ENCODE measurements around the gene BCL2L12.

BCL2L12 gene

DNA sequence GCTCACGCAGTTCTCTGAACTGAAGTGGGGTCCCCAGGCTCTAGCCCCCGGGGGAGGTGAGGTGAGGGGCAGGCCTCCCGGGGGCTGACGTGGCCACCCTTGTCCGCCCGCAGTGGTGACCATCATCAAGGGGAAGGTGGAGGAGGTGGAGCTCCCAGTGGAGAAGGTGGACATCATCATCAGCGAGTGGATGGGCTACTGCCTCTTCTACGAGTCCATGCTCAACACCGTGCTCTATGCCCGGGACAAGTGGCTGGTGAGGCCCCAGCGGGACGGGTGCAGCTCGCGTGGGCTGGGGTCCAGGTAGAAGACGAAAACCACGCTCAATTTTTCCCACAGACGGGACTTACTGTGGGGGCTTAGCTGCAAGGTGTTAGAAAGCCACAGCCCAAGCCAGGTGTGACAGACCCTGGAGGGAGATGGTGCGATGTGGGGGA is 18.1 kb downstream of the BCL2L12 start:
- no peak for TF ChIP-seq EZH2phosphoT487 (conservative IDR thresholded peaks at IDR 0.05; ENCODE audit: low read length)
- peaks cover 6% of the 10 kb centered on the region for H3F3A ChIP-seq (ENCODE audit: insufficient read depth)
- peaks cover 19% of the 10 kb centered on the region for H3K36me3 ChIP-seq (ENCODE audit: low read length)
- peaks cover 32% of the 10 kb centered on the region for H3K79me2 ChIP-seq (ENCODE audit: insufficient read depth, low read length)
- H3K9ac ChIP-seq (ENCODE audit: low read length), result no peak overlapping the region
- H3K9me2 ChIP-seq (replicated peaks; ENCODE audit: insufficient read depth, low read length), result no peaks in the 10 kb centered on the region
- no peaks in the 10 kb centered on the region for H3K9me3 ChIP-seq (ENCODE audit: insufficient read depth, low read length)
- peaks cover 10% of the 10 kb centered on the region; the same call in 1 of the 2 replicates for H4K20me1 ChIP-seq (ENCODE audit: low read depth, low read length)
- no peak overlapping the region for H2AFZ ChIP-seq (ENCODE audit: low read depth, low read length, severe bottlenecking)
- H3K4me3 ChIP-seq (ENCODE audit: insufficient read depth, low read length, poor library complexity, severe bottlenecking), result no peak overlapping the region
- H3K4me2 ChIP-seq (ENCODE audit: low read depth, low read length, poor library complexity, severe bottlenecking), result no peak overlapping the region
- no peak overlapping the region for H3K27ac ChIP-seq (ENCODE audit: low read depth, low read length)
- H3K27me3 ChIP-seq (ENCODE audit: low read length), result no peaks in the 10 kb centered on the region

DNA sequence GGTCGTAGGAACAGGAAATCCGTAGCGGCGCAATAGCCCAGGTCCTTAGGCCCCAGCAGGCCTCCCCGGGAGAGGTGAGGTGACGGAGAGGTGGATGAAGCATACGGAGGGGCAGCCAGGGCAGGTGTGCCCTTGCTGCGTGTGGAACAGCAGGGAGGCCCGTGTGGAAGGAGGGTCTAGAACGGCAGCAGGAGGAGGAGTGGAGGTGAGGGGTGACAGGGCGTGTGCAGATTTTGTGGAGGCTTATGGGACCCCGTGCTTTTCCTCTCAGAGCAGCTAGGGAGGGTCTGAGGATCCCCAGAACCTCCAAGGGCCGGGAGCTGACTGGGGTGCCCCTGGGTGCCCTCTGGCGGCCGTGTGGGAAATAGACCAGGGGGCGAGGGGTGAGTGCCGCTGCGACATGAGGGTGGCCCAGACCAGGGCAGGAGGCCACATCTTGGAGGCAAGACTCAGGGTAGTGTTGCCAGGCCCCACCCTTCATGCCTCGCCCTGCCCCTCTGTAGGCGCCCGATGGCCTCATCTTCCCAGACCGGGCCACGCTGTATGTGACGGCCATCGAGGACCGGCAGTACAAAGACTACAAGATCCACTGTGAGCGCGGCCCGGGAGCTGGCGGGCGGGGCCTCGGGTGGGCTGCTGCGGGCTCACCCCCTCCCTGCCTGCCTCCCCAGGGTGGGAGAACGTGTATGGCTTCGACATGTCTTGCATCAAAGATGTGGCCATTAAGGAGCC is 18.7 kb downstream of the BCL2L12 start:
- no peaks in the 10 kb centered on the region for H3K9me3 ChIP-seq (ENCODE audit: insufficient read depth, low read length)
- no peaks in the 10 kb centered on the region for H3K9me2 ChIP-seq (replicated peaks; ENCODE audit: insufficient read depth, low read length)
- H3K4me3 ChIP-seq (ENCODE audit: insufficient read depth, low read length, poor library complexity, severe bottlenecking), result no peak overlapping the region
- no peak overlapping the region for H2AFZ ChIP-seq (ENCODE audit: low read depth, low read length, severe bottlenecking)
- H3K36me3 ChIP-seq (ENCODE audit: low read length), result peaks cover 19% of the 10 kb centered on the region
- no peak overlapping the region for H3K4me2 ChIP-seq (ENCODE audit: low read depth, low read length, poor library complexity, severe bottlenecking)
- peaks cover 11% of the 10 kb centered on the region for H3F3A ChIP-seq (ENCODE audit: insufficient read depth)
- H3K27ac ChIP-seq (ENCODE audit: low read depth, low read length), result no peak overlapping the region
- no peak overlapping the region for H3K9ac ChIP-seq (ENCODE audit: low read length)
- H4K20me1 ChIP-seq (ENCODE audit: low read depth, low read length), result peaks cover 10% of the 10 kb centered on the region; the same call in 1 of the 2 replicates
- H3K27me3 ChIP-seq (ENCODE audit: low read length), result no peaks in the 10 kb centered on the region
- TF ChIP-seq, protein P1, sequence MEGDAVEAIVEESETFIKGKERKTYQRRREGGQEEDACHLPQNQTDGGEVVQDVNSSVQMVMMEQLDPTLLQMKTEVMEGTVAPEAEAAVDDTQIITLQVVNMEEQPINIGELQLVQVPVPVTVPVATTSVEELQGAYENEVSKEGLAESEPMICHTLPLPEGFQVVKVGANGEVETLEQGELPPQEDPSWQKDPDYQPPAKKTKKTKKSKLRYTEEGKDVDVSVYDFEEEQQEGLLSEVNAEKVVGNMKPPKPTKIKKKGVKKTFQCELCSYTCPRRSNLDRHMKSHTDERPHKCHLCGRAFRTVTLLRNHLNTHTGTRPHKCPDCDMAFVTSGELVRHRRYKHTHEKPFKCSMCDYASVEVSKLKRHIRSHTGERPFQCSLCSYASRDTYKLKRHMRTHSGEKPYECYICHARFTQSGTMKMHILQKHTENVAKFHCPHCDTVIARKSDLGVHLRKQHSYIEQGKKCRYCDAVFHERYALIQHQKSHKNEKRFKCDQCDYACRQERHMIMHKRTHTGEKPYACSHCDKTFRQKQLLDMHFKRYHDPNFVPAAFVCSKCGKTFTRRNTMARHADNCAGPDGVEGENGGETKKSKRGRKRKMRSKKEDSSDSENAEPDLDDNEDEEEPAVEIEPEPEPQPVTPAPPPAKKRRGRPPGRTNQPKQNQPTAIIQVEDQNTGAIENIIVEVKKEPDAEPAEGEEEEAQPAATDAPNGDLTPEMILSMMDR (IDR thresholded peaks at IDR 0.05; ENCODE audit: insufficient read depth, low read length, poor library complexity, severe bottlenecking), result peak; percentile 53
- no peak for TF ChIP-seq EZH2phosphoT487 (conservative IDR thresholded peaks at IDR 0.05; ENCODE audit: low read length)
- peaks cover 27% of the 10 kb centered on the region for H3K79me2 ChIP-seq (ENCODE audit: insufficient read depth, low read length)

DNA sequence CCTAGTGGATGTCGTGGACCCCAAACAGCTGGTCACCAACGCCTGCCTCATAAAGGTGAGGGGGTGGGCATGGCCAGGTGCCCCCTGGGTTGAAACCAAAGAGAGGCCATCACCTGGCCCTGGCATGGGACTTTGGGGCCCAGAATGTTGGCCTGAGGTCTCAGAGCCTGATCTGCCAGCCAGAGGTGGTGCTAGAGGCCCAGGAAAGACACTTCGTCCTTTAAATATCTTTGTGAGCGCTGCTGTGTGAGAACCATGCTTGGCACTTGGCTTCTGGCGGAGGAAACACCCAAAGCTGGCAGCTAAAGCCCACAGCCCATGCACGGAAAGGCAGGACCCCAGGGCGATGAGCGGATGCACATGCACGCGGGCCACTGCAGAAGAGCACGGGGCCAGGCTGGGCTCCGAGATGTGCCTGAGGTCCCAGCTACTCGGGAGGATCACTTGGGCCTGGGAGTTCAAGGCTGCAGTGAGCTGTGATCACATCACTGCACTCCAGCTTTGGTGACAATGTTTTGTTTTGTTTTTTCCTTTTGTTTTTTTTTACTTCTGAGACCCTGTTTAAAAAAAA is 19.3 kb downstream of the BCL2L12 start:
- Histone ChIP-seq H3K4me3 (ENCODE audit: insufficient read depth, low read length, poor library complexity, severe bottlenecking) (no peak overlapping the region), H3K36me3 (ENCODE audit: low read length) (peaks cover 19% of the 10 kb centered on the region), H3K27me3 (ENCODE audit: low read length) (no peaks in the 10 kb centered on the region), H3K4me2 (ENCODE audit: low read depth, low read length, poor library complexity, severe bottlenecking) (no peak overlapping the region), H3K9ac (ENCODE audit: low read length) (no peak overlapping the region), H3K27ac (ENCODE audit: low read depth, low read length) (no peak overlapping the region), H3K79me2 (ENCODE audit: insufficient read depth, low read length) (peaks cover 20% of the 10 kb centered on the region), H3K9me3 (ENCODE audit: insufficient read depth, low read length) (no peaks in the 10 kb centered on the region), H2AFZ (ENCODE audit: low read depth, low read length, severe bottlenecking) (no peak overlapping the region), H3F3A (ENCODE audit: insufficient read depth) (peaks cover 11% of the 10 kb centered on the region), H3K9me2 (replicated peaks; ENCODE audit: insufficient read depth, low read length) (no peaks in the 10 kb centered on the region), H4K20me1 (ENCODE audit: low read depth, low read length) (peaks cover 10% of the 10 kb centered on the region; the same call in 1 of the 2 replicates)
- TF ChIP-seq EZH2phosphoT487 (conservative IDR thresholded peaks at IDR 0.05; ENCODE audit: low read length), result no peak
- TF ChIP-seq, protein P1 (IDR thresholded peaks at IDR 0.05; ENCODE audit: insufficient read depth, low read length, poor library complexity, severe bottlenecking), result no peak

DNA sequence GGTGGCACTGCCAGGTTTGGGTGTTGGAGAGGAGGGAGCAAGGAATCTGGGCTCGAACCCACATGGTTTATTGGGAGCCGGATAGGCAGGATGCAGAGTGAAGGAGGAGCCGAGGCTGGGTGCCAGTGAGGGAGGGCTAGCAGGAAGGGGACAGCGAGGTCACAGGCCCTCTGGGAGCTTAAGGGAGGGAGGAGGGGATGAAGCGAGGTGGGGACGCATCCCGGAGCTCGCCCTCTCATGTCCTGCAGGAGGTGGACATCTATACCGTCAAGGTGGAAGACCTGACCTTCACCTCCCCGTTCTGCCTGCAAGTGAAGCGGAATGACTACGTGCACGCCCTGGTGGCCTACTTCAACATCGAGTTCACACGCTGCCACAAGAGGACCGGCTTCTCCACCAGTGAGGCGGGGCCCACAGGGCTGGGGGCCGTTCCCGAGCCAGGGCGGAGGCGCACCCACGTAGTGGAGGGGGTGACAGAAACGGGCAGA is 20.2 kb downstream of the BCL2L12 start:
- H2AFZ ChIP-seq (ENCODE audit: low read depth, low read length, severe bottlenecking), result no peak overlapping the region
- no peak for TF ChIP-seq EZH2phosphoT487 (conservative IDR thresholded peaks at IDR 0.05; ENCODE audit: low read length)
- TF ChIP-seq, protein P1 (IDR thresholded peaks at IDR 0.05; ENCODE audit: insufficient read depth, low read length, poor library complexity, severe bottlenecking), result no peak

More for the DNA sequence above, 20.2 kb downstream of the BCL2L12 start:
- Histone ChIP-seq H4K20me1 (ENCODE audit: low read depth, low read length) (peaks cover 9% of the 10 kb centered on the region; the same call in 1 of the 2 replicates), H3K4me3 (ENCODE audit: insufficient read depth, low read length, poor library complexity, severe bottlenecking) (no peak overlapping the region), H3K36me3 (ENCODE audit: low read length) (peaks cover 18% of the 10 kb centered on the region), H3K27me3 (ENCODE audit: low read length) (no peaks in the 10 kb centered on the region), H3K9ac (ENCODE audit: low read length) (no peak overlapping the region), H3K9me3 (ENCODE audit: insufficient read depth, low read length) (no peaks in the 10 kb centered on the region), H3F3A (ENCODE audit: insufficient read depth) (peaks cover 17% of the 10 kb centered on the region; the same call in 1 of the 2 replicates), H3K27ac (ENCODE audit: low read depth, low read length) (no peak overlapping the region), H3K79me2 (ENCODE audit: insufficient read depth, low read length) (peaks cover 13% of the 10 kb centered on the region), H3K9me2 (replicated peaks; ENCODE audit: insufficient read depth, low read length) (no peaks in the 10 kb centered on the region), H3K4me2 (ENCODE audit: low read depth, low read length, poor library complexity, severe bottlenecking) (no peak overlapping the region)
